ENCODE data around the gene EPS15.

EPS15 gene

DNA sequence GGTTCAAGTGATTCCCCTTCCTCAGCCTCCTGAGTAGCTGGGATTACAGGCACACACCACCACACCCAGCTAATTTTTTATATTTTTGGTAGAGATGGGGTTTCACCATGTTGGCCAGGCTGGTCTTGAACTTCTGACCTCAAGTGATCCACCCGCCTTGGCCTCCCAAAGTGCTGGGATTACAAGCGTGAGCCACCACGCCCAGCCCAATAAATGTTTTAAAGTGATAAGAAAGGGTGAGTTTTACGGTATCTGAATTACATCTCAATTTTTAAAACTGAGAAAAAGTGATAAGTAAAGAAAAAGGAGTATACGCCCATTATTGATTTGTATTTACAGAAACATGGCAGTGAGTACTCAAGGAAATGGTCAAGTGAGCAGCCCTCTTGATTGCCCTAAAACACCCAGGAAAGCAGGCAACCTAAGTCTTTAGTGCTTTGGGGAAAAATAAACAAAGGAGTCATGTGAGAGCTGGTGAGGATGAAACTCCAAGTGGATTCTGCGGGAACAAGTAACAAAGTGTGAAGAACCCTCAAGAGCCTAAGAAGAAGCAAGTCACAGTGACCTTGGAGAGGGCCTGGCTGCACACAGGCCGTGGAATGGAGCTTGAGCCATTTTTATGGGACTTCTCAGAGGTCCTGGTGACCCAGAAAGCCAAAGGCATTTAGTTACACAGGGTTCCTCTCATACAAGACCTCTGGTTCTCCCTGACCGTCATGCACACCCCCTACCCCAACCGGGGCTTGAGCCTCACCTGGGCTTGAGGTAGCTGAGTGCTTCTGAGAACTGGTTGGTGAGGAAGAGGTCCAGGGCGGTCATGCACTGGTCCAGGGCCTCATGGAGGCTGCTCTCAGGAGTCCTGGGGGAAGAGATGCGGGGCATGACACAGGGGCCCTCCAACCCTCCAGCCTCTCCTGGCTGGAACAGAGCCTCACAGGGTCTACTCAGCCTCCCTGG is 197.8 kb downstream of the EPS15 start:
- no peak for DNase-seq (ENCODE audit: low read depth in 2 of 2, low spot score in 1 of 2)

DNA sequence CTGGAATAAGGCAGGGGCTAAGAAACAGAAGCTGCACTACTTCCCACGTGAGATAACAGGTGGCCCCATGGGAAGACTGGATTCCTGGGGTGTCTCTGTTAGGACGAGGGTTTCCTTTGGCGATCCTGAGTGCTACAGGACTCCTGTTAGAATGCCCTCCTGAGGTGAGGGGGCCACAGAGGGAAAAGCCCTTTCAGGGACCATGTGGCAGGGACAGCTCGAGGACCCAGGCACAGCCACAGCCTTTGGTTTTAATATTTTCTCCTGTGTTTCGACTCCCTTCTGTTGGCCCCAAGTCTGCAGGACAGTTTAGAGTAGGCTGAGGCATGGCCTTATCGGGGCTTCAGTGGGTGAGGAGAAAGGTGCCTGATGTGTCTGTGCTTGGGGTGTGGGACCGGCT is 201.3 kb downstream of the EPS15 start:
- DNase-seq (ENCODE audit: low read depth in 2 of 2, low spot score in 1 of 2) = no peak

DNA sequence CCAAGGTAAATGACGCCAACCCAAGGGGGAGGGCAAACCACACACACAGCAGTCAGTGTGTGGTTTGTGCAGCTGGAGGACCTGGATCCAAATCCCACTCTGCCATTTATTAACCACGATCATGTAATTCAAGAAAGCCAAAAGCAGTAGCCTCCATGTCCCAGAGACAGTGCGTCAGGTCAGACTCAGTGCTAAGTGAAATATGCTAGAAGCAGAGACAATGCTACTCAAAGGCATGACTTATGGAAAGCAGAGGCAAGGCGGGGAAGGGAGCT is 202.3 kb downstream of the EPS15 start:
- no peak for DNase-seq (ENCODE audit: low read depth in 2 of 2, low spot score in 1 of 2)

DNA sequence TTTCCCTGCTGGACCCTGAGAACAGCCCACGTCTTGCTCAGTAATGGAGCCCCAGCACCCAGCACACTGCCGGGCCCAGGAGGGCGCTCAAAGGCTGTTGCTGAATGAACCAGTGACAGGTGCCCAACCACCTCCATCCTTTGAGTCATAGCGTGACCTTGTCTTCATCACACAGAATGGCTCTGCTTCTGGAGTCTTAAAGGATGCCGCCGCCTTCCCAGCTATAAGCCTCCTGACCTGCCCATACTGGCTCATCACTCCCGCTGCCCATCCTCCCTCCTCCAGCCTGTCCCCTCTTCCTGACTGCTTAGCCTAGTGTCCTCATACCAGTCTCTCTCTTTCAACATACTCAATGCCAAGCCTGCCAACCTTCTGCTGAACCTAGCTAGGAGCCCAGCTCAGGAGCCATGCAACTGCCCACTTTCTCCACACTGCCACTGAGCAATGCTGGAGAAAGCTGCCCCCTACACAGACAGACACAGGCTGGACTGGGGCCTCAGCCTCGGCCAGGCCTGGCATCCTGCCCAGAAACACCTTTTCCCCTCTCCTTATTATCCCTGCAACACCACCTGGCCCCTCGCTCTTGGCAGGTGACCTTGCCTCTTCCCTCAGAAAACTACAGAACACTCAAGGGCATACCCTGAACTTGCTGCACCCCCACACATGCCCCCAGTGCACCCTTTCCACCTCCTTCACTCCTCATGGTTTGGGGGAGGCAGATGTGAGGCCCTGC is 202.8 kb downstream of the EPS15 start:
- DNase-seq (ENCODE audit: low read depth in 2 of 2, low spot score in 1 of 2) = no peak

DNA sequence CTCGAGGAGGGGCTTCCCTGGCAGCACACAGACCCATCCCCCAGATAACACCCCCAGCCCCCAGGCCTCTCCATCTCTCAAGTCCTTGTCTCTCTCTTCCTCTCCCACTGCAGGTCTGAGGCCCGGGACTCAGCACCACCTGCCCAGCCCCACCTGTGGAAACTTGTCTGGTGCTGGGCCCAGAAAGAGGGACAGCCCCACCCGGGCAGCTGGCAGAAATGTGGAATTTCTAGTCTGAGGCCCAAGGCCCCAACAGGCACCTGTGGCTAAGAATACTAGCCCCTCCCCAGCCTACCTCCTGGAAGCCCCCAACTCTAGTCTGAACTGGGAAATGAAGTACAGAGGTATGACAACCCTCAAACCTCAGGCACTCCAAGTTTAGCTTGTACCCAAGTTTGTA is 204.1 kb downstream of the EPS15 start:
- no peak for DNase-seq (ENCODE audit: low read depth in 2 of 2, low spot score in 1 of 2)

DNA sequence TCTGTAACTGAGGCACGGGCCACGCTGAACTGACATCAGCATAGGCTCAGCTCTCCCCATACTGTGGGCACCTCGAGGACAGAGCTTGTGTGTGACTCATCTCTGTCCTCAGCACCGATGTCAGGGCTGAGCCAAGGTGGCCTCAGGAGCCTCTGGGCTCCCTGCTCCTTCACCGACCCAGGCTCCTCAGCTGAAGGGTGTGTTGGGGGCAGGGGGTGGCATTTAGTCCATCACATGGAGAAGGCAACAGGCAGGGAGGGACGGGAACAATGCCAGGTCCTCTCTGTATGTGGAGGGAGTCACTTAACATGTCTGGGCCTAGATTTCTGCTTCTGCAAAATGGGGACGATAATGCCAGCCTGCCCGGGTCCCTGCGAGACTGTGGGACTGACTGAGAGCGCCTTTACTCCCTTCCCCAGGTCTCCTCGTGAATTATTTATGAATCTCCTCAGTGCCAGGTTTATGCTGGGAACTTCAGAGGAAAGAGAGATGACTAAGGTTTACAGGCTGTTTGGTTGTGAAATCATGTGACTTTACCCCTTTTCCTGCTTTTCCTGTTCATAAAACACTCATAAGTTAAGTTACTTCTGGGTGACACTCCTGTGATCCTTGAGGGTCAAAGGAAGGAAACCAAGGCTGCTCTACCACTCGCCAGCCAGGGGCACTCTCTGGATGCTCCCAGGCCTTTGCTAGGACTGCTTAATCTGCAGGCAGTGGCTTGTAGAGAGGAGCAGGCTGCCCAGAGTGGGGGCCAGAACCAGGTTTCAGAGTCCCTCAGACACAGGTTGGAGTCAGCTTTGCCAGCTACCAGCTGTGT is 204.9 kb downstream of the EPS15 start:
- DNase-seq (ENCODE audit: low read depth in 2 of 2, low spot score in 1 of 2) = no peak

DNA sequence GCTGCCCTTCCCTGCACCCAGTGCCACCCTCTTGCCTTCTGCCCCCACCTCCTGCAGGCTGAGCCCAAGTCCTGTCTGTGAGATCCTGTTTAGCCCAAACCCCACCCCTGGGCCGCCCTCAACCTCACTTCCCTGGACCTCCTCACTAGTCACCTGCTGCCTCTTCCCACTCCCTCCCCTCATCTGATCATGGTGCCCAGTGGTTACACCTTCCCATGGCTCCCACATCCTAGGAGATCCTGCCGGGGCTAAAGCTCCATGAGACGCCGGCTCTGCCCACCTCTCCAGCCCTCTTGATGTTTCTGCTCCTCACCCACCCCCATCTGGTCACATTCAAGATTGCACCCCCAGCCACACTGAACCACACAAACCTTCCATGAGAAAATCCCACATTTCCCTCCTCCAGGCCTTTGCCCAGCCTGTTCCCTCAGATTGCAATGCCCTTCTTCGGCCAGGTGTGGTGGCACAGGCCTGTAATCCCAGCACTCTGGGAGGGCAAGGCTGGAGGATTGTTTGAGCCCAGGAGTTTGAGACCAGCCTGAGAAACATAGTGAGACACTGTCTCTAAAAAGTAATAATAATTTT is 205.7 kb downstream of the EPS15 start:
- DNase-seq (ENCODE audit: low read depth in 2 of 2, low spot score in 1 of 2) = no peak

DNA sequence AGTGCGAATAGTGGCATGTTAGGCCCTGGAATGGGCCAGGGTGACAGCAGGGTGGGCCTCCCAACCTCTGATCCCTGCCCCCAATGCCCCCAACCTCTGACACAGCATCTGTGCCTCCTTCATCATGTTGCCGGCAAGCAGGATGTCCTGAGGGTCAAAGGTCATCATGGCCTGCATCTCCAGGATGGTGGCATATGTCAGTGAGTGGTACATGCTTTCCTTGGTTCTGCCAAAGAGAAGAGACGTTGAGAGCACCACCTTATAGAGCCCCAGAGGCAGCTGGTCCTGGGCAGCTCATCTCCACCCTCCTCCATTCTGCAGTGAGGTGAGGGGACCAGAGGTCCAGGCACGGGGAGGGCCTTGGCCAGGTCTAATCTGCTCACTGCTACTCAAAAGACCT is 206.3 kb downstream of the EPS15 start:
- no peak for DNase-seq (ENCODE audit: low read depth in 2 of 2, low spot score in 1 of 2)

DNA sequence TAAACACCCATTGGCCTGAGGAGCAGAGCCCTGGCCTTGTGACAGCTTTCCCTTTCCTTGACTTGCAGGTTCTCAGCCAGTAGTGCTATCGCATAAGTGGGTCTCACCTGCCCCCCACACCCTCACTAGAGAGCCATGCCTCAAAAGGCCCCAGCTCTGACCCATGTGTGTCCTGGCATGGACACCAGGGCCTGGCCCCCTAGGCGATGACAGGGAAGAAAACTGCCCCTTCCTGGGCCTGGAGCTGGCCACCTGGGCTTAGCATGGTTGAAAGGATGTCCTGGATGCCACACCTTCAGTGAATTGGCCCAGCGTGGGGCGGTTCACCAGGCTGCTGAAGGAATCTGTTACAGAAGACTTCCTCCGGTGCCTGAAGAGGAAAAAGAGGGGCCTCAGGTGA is 207.2 kb downstream of the EPS15 start:
- DNase-seq (ENCODE audit: low read depth in 2 of 2, low spot score in 1 of 2) = no peak

DNA sequence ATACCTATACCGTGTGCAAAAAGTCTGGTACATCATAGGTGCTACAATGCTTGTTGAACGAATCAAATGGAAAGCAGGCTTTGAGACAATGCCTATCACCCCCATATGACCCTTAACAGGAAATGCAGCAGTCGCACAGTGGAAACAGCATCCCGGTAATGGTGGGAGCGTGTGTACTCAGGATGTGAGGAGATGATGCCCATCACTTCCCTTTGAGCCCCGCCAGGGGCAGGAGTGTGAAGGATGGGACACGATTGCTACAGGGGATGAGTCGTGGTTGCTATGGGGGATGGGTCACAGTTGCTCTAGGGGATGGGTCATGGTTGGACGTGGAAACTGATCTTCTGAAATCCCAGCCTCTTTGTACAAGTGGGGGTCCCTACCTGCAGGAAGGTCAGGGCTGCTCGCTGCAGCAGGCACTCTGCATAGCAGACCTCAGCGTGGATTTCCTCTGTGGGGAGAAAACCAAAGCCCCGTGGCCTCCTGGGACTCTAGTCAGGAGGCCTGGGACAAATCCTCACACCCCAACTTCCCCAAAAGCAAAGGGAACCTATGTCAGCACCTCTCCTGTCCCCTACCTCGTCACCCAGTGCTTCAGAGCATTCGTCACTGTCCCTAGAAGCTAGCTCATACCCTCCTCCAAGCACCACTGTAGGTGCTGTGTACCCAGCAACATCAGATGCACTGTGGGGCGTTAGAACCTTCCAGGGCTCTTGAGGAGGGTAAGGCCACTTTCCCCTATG is 208.0 kb downstream of the EPS15 start:
- DNase-seq (ENCODE audit: low read depth in 2 of 2, low spot score in 1 of 2) = no peak

DNA sequence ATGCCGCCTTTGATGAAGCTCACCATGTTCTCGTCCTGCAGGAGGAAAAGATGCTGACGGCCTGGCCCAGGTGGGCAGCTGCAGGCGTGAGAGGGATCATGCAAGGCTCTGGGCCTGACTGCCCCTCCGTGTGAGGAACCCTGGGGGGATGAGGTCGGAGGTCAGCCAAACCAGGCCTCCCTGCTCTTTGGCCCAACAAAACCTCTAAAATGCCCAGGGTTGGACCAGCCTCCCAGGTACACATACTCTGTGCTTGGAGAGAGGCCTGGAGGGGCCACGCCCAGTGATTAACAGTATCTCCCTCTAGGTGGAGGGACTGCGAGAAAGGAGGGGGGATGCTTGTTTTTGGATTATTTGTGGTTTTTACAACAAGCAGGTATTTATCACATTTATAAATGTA is 209.8 kb downstream of the EPS15 start:
- DNase-seq (ENCODE audit: low read depth in 2 of 2, low spot score in 1 of 2) = no peak

DNA sequence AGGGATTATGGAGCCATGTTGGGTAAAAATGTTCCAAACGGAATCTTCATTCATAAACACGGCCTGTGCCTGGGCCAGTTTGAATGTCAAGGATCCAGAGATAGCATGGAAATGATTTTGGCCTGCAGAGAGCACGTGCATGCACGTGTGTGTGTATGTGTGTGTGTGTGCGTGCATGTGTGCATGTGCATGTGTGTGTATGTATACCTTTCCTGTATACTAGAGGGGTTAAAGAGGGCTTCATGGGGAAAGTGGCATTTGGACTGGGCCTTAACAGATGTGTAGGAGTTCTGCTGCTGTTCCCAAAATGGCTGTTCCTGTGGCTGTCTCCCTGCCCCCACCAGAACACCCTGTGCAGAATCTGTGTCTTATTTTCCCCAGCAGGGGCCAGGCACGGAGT is 210.4 kb downstream of the EPS15 start:
- no peak for DNase-seq (ENCODE audit: low read depth in 2 of 2, low spot score in 1 of 2)

DNA sequence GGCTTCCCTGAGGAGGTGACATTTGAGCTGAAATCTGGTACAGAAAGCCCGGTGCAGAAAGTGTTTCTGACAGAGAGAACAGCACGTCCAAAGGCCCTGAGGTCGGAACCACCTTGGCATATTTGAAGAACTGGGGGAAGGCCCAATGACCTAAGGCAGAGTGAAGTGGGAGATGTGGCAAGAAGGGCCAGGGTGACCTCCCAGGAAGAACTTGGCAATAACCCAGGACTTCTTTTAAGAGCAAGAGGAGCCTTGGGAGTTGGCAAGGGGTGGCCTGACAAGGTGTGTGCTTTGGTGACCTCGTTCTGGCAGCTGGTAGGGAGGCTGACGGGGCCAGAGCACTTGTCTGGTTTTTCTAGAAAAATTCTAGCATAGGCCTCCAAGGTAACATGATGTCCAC is 212.1 kb downstream of the EPS15 start:
- no peak for DNase-seq (ENCODE audit: low read depth in 2 of 2, low spot score in 1 of 2)

DNA sequence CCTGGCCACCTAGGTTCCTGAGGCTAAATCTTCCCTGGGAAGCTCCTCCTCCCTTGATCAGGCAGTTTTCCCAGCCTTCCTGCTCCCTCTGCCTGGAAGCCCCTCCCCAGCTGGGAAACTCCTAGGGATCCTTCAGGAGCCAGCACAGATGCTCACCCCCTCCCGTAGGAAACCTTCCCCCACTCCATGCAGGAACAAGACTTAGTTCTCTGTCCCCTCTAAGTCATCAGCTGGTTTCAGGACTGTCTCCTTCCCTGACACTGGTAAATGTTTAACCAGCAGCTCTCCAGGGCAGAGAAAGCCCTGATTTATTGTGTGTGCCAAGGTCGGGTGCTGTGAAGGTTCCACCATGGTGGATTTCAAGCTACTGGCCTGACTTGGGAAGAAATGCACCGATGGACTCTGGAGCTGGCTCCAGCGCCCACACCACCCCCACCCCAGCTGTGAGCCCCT is 213.7 kb downstream of the EPS15 start:
- no peak for DNase-seq (ENCODE audit: low read depth in 2 of 2, low spot score in 1 of 2)

DNA sequence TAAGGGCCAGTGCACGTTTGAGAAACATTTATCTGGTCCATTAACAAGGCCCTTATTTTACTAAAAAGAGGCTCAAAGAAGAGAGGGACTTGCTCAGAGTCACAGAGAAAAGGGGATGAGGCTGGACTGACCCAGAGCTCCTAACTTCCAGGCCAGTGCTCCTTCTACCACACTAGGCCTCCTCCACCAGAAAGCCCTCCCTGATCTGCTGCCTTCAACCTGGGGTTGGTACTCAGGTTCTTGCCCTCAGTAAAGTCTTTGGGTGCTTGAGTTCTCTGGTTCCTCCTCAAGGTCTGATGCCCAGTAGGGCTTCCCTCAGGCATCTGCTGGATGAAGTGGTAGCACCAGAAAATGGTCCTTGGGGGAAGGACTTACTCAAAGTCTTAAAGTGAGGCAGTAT is 214.7 kb downstream of the EPS15 start:
- no peak for DNase-seq (ENCODE audit: low read depth in 2 of 2, low spot score in 1 of 2)
